Spleen (tissue), 7 donors: Measurements from ENCODE around the gene ODAD3.

Experiments used
- POLR2AphosphoS5 ChIP-seq, 3 donors: sonication (generic); formaldehyde crosslinking; IDR thresholded peaks; one replicate each; pipeline ENCODE4 v1.5.1; 2017; ENCODE audit warnings: antibody characterized with exemption in 3 of 3
- TF ChIP-seq, protein P1 (sequence below), 11 experiments: fragments of 200-600 bp in 7 of 11; fragments of 450-650 bp in 4 of 11; sonication (generic) in 4 of 11; IDR thresholded peaks in 8 of 11; conservative IDR thresholded peaks in 3 of 11; 1 replicate in 7 of 11; 2 replicates in 4 of 11; pipeline versions ENCODE4 v1.4.0 to v1.8.0; 2016 to 2021; ENCODE audit warnings: antibody characterized with exemption in 11 of 11, inconsistent platforms in 4 of 11, mild to moderate bottlenecking in 1 of 11
- donor health status: DM: no; HTN: no; CAD: no; lungs with moderate emphysema.
- donor health status: DM: no; HTN: no; CAD: no.
- donor health status: DM: no; HTN: no; CAD: no.

DNA sequence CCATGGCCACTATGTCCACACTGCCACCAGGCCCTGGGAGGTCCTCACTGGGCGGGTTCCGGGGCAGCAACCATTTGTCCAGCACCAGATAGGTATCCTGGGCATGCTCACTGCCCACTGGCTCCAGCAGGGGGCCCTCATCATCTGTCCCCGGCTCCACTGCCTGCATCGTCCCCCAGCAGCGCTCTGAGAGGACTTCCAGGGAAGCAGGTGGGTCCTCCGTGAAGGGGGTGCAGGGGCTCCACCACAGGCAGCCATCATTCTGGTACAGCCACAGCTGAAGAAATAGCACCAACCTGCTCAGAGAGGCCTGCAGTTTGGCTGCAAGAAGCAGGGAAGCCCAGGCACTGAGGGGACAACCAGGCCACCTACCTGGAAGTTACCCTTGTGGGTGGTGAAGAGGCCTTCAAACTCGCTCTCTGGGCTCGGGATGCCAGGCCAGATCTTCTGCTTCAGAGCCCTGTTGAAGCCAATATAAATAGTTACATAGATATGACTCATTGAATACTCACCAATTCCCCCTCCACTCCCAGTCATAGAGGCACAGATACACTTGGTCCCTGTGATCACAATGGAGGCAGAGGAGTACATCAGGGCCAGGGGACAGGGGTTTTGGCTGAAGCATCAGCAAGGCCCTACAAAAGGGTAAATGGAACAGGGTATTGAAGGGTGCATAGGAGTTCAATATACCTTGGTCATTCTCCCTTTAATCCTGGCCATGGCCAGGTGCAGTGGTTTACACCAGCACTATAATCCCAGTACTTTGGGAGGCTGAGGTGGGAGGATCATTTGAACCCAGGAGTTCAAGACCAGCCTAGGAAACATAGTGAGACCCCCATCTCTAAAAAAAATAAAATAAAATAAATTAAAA is 56.4 kb downstream of the ODAD3 start:
- TF ChIP-seq, protein P1, sequence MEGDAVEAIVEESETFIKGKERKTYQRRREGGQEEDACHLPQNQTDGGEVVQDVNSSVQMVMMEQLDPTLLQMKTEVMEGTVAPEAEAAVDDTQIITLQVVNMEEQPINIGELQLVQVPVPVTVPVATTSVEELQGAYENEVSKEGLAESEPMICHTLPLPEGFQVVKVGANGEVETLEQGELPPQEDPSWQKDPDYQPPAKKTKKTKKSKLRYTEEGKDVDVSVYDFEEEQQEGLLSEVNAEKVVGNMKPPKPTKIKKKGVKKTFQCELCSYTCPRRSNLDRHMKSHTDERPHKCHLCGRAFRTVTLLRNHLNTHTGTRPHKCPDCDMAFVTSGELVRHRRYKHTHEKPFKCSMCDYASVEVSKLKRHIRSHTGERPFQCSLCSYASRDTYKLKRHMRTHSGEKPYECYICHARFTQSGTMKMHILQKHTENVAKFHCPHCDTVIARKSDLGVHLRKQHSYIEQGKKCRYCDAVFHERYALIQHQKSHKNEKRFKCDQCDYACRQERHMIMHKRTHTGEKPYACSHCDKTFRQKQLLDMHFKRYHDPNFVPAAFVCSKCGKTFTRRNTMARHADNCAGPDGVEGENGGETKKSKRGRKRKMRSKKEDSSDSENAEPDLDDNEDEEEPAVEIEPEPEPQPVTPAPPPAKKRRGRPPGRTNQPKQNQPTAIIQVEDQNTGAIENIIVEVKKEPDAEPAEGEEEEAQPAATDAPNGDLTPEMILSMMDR (IDR thresholded peaks at IDR 0.05 in 8 of 11, conservative IDR thresholded peaks at IDR 0.05 in 3 of 11) = peak; percentile 21 to 71 (median 58)
- TF ChIP-seq POLR2AphosphoS5 (IDR thresholded peaks at IDR 0.05) = peak; percentile 9 to 61 (median 51)
